Astrocyte (in vitro differentiated cells and primary cell): ENCODE data around the gene MYZAP.

Experiments used
- CTCF ChIP-seq: IDR thresholded peaks from 2 replicates; pipeline ENCODE4 v1.5.1; 2011; ENCODE audit warnings: low read depth, mild to moderate bottlenecking, inconsistent platforms, low read length, moderate library complexity; ENCODE audit not compliant: insufficient read depth
- EZH2 ChIP-seq: IDR thresholded peaks from 2 replicates; pipeline ENCODE4 v1.6.1; 2012; ENCODE audit warnings: mild to moderate bottlenecking, low read length, inconsistent platforms; ENCODE audit not compliant: insufficient read depth

GRCh38 chr15:57570994-57571393 is 20.7 kb upstream of the MYZAP start:
- TF ChIP-seq CTCF (no peak), EZH2 (no peak)
